Activated CD8-positive, alpha-beta memory T cell treated with anti-CD3 and anti-CD28 coated beads for 4 hours (primary cell): ENCODE measurements around the gene ARHGEF18.
"Not testable (repeated sequence)": the region's sequence is repeated elsewhere in the genome, so short reads cannot be mapped to it uniquely, and the experiment has no call there.

ENCODE experiments used
- DNase-seq, 2 donors: peaks; one replicate each; pipeline ENCODE4 v3.0.0-alpha.2; 2020; ENCODE audit warnings: low read depth in 2 of 2

The ARHGEF18 gene

DNA sequence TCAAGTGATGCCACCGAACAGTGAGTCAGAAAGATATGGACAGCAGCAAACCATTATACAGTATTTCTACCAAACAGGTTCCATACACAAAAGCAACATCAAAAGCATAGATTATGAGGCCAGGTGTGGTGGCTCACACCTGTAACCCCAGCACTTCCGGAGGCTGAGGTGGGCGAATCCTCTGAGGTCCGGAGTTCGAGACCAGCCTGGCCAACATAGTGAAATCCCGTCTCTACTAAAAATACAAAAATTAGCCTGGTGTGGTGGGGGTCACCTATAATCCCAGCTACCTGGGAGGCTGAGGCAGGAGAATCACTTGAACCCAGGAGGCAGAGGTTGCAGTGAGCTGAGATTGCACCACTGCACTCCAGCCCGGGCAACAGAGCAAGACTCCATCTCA is 1.7 kb upstream of the ARHGEF18 start:
- not testable (repeated sequence) for DNase-seq

GRCh38 chr19:7349231-7349591 is 474 bp downstream of the ARHGEF18 start:
- DNase-seq: no peak

DNA sequence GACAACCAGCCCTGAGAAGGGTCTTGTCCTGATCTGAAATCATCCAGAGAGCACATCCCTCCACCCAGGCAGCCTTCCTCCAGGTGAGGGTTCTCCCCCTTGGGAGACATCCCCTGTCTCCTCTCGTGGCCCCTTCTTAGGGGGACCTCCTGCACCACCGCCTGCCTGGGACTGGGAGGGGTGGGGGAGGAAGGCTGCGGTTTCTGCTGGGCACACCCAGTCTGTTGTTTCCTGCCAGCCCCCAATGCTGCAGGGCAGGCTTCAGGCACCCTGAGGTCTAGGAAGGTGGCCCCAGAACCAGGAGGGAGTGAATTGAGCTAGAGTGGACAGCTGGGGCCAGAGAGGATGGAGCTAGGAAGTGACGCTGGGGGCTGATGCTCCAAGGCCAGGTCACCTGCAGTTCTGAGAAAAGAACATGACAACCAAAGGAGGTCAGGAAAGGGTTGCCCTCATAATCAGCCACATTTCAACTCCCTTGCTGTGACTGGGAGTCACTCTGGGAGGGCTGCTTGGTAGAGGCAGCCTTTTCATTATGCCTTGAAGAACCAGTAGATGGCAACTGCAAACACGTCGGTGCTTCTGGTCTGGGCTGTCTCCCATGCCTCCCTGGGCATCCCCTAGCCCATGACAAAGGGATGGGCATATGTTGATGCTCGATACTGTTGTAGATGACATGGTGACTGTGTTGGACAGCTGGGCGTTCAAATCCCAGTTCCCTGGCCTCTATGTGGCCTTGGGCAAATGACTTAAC is 1.4 kb downstream of the ARHGEF18 start:
- DNase-seq: no peak

- no peak for DNase-seq
Observed at GRCh38 chr19:7351861-7352260, 3.1 kb downstream of the ARHGEF18 start.

DNA sequence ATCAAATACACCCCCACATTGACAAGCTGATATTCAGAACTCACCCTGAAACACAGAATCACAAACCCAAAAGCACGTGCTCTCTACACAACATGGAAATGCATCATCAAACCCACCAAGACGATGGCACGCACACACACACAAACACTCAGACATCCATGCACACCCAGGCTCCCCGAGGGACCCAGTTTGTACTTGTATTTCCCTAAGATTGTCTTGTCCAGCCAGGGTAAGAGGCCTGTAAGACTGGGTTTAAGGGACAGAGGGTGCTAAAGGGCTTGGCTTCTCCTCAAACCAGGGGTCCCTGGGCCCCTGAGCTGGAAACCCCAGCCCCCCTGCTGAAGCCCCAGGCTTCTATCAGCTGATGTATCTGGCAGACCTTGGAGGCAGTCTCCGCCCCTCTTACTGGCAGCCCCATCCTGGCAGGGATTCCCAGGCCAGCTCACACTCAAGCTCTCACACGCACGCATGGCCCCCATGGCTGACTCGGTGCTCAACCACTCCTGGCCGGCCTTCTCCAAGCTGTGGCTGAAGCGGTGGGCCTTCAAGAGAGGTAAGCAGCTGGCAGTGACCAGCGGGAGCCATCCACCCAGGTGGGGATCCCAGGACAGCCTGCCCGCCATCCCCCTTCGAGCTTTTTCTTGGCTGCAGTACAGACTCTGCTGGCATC is 6.5 kb downstream of the ARHGEF18 start:
- no peak for DNase-seq

DNA sequence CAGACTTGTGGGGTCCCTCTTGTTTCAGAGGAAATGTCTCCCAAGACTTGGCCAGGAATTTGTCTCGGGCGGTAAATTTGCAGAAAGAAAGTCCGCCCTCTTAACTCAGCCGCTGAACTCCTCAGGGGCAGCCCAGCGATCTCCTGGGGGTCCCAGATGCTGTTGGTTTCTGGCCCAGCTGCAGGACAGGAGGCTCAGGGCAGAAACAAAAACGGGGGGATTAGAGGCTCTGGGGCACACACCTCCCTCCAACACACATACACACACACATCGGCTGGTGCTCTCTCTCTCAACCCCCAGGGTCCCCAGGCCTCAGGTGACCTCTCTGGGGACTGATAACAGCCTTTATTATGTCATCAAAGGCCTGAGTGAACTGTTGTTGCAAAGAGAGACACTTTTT is 7.1 kb downstream of the ARHGEF18 start:
- no peak for DNase-seq

- DNase-seq: no peak
Observed at GRCh38 chr19:7356899-7357627, 8.3 kb downstream of the ARHGEF18 start.

GRCh38 chr19:7358102-7358597 is 9.4 kb downstream of the ARHGEF18 start:
- DNase-seq: no peak

DNA sequence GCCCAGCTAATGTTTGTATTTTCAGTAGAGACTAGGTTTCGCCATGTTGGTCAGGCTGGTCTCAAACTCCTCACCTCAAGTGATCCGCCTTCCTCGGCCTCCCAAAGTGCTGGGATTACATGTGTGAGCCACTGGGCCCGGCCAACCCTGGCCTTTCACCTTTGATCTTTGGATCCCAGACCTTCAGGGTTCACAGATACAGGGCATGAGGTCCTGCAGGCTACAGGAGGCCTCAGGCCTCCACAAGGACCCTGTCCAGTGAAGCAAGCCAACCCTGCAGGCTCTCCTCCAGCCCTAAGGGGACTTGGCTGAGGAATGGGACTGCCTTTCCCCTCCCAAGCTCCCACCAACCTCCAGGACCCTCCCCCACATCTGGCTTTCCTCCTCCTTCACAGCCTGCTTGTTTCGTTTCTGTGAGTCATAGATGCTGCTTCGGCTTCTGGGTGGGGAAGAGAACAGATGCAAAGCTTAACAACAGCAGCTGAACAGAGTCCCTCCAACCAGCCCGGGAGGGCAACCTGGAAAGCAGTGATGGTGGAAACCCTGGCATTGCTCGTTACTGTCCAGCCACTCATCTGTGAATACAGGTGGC is 11.8 kb downstream of the ARHGEF18 start:
- no peak for DNase-seq

GRCh38 chr19:7363225-7363624 is 14.5 kb downstream of the ARHGEF18 start:
- no peak for DNase-seq

DNA sequence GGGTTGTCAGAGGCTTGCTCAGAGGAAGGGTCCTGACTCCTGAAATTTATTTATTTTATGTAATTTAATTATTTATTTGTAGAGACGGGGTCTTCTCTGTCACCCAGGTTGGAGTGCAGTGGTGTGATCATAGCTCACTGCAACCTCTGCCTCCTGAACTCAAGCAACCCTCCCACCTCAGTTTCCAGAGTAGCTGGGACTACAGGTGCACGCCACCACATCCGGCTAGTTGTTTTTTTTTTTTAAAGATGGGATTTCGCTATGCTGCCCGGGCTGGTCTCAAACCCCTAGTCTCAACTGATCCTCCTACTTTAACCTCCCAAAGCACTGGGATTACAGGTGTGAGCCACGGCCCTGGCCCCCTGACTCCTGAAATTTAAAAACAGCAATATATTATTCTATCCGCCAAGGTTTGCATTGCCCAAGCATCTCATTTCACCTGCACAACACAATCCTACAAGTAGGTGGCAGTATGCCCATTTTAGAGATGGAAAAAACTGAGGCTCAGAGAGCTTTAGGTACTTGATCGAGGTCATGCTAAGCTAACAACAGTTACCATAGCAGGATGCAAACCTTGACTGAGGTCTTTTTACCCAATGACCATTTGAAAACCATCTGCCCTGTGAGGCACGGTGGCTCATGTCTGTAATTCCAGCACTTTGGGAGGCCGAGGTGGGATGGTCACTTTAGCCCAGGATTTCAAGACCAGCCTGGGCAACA is 18.1 kb downstream of the ARHGEF18 start:
- no peak for DNase-seq

DNA sequence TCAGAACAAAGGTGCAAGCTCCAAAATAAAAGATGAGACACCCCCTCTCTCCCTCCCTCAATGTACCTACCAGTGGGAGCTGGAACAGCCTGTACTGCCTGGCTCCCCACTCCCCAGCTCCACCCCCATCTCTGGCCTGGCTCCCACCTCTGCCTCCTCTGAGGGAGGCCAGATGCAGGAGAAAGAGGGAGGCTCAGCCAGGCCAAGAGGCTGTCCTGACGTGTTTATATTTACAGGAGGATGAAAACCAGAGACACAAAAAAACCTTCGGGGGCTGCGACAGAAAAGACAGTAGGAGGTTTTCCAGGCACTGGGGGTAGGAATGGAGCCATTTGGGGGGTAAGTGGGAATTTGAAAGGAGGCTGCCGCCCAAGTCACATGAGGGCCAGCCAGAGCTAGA is 19.7 kb downstream of the ARHGEF18 start:
- DNase-seq: no peak

DNA sequence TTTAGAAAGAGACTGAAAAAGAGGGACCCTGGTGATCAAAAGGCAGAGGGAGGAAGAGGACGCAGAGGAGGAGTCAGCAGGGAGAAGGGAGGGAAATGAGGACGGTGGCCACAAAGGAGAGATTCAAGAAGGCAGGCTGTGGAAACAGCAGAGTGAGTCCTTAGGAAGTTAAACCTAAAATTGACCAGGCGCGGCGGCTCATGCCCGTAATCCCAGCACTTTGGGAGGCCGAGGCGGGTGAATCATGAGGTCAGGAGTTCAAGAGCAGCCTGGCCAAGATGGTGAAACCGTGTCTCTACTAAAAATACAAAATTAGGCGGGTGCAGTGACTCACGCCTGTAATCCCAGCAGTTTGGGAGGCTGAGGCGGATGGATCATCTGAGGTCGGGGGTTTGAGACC is 20.1 kb downstream of the ARHGEF18 start:
- not testable (repeated sequence) for DNase-seq

DNA sequence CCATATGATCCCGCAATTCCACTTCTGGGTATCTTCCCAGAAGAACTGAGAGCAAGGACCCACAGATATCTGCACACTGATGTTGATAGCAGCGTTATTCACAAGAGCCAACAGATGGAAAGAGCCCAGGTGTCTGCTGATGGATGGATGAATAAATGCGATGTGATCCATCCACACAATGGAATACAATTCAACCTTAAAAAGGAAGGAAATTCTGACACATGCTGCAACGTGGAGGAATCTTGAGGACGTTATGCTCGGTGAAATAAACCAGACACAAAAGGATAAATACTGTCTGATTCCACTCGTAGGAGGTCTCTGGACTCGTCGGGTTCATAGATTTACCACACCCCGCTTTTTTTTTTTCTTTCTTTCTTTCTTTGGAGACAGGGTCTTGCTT is 21.8 kb downstream of the ARHGEF18 start:
- no peak for DNase-seq

GRCh38 chr19:7371001-7371400 is 22.3 kb downstream of the ARHGEF18 start:
- DNase-seq: no peak

DNA sequence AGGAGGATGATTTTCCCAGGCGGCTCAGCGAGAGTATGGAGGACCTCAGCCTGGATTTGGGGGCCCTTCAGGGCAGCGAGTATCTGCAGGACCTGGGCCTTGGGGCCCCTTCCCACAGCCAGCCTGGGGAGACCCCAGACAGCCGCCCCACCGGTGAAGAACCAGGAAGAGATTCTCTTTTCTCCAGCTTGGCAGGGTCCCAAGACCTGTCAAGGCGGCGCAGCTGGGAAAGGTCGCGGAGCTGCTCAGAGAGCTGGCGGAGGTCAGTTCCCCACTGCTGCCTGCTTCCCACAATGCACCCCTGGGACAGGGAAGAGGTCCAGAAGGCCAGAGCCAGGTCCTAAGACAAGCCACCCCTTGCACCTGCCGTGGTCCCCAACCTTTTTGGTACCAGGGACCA is 24.1 kb downstream of the ARHGEF18 start:
- no peak for DNase-seq

GRCh38 chr19:7373862-7374261 is 25.1 kb downstream of the ARHGEF18 start:
- DNase-seq: no peak

GRCh38 chr19:7376151-7376852 is 27.6 kb downstream of the ARHGEF18 start:
- no peak for DNase-seq

DNA sequence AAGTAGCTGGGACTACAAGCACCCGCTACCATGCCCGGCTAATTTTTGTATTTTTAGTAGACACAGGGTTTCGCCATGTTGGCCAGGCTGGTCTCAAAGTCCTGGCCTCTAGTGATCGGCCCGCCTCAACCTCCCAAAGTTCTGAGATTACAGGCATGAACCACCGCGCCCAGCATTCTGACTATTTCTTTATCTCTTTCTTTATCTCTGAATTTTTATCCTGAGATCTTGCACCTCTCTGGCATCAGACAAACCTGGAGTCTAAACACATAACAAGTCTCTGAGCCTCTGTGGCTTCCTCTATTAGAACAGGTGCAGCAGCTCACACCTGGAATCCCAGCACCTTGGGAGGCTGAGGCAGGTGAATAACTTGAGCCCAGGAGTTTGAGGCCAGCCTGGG is 28.5 kb downstream of the ARHGEF18 start:
- no peak for DNase-seq

DNA sequence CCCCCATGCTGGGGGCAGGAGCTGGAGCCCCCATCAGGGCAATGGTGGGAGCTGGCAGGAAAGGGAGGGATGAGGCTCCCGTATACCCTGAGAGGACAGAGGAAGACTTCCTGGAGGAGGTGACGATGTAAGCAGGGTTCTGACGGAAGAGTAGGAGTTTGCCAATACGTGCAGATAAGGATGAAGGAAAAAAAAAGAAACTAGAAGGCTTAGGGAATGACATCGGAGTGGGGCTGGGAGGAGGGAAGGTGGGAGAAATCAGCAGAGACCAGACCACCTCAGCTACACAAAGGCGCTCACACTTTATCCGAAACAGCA is 32.3 kb downstream of the ARHGEF18 start:
- DNase-seq: no peak

DNA sequence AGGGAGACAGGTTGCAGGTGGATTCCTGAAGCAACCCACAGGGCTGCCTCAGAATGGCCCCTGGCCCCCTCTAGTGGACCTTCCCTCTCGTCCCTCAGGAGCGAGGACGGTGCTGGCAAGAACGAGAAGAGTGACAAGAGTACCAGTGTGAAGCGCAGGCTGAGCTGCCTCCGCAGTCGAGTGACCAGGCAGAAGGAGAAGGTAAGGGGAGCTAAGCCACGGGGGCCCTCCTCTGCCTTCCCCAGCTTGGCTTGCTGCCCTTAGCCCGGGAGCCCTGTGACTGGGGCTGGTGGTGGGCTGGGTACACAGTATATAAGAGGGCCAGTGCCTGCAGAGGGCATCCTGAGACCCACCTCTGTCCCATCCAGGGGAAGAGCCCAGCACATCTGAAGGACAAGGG is 34.0 kb downstream of the ARHGEF18 start:
- no peak for DNase-seq
